Panc1 (cell line): ENCODE measurements around the gene WDR20. TPM values are rescaled to one million over a fixed set of nuclear protein-coding genes. Genes with fewer than 3 reads are reported as not detected.
A peak's percentile ranks its signal among the peaks of the same experiment; 100 is the strongest.
"Not testable (repeated sequence)": the region's sequence is repeated elsewhere in the genome, so short reads cannot be mapped to it uniquely, and the experiment has no call there.

ENCODE experiments used
- ATAC-seq: fragments of 200-7000 bp; cut with Tn5 transposase; 2 replicates; pipeline ENCODE4 v1.9.1; 2020; ENCODE audit warnings: mild to moderate bottlenecking, moderate library complexity
- BruUV-seq: library from RNA; stranded (reverse); fragments of 400-500 nt; replicated peaks from 2 replicates; lab custom pipeline; 2021; lab: Mats Ljungman, UMichigan
- CTCF ChIA-PET: fragments of 300-600 bp; sonication (Branson Sonifier 250); formaldehyde crosslinking; loops from one replicate; lab custom pipeline; 2022; ENCODE audit warnings: antibody characterized with exemption; lab: Charles Lee
- POLR2A ChIA-PET: fragments of 300-600 bp; sonication (Branson Sonifier 250); formaldehyde crosslinking; loops from one replicate; lab custom pipeline; 2022; ENCODE audit warnings: antibody characterized with exemption; lab: Charles Lee
- DNase-seq: peaks from one replicate; pipeline ENCODE4 v3.0.0-alpha.2; 2010; ENCODE audit warnings: low read depth, low spot score
- H3K27ac ChIP-seq: 2 replicates; pipeline ENCODE4 v1.5.1; 2011; ENCODE audit warnings: mild to moderate bottlenecking, low read length, inconsistent platforms
- H3K27me3 ChIP-seq: fragments of 200-500 bp; sonication (Bioruptor generic); 2 replicates; pipeline ENCODE4 v1.6.0; 2014; ENCODE audit warnings: low read length, inconsistent platforms; ENCODE audit not compliant: control insufficient read depth, insufficient read depth
- H3K36me3 ChIP-seq: fragments of 200-500 bp; sonication (Bioruptor generic); 2 replicates; pipeline ENCODE4 v1.5.1; 2014; ENCODE audit warnings: inconsistent platforms, mild to moderate bottlenecking, low read length, moderate library complexity; ENCODE audit not compliant: control insufficient read depth, insufficient read depth
- H3K4me1 ChIP-seq: 2 replicates; pipeline ENCODE4 v1.5.1; 2011; ENCODE audit warnings: inconsistent platforms, mild to moderate bottlenecking, low read length, moderate library complexity; ENCODE audit not compliant: control insufficient read depth, insufficient read depth
- H3K4me3 ChIP-seq, 2 experiments: 2 replicates each; pipeline ENCODE4 v1.5.1; 2011 to 2012; ENCODE audit warnings: low read depth in 2 of 2, low read length in 2 of 2, mild to moderate bottlenecking in 2 of 2, inconsistent platforms in 1 of 2, moderate library complexity in 1 of 2
- H3K9me3 ChIP-seq: fragments of 200-500 bp; sonication (Bioruptor generic); 2 replicates; pipeline ENCODE4 v1.5.1; 2014; ENCODE audit warnings: low read depth, mild to moderate bottlenecking, inconsistent platforms, low read length, moderate library complexity; ENCODE audit not compliant: control insufficient read depth, insufficient read depth
- CTCF ChIP-seq: fragments of 450-650 bp; IDR thresholded peaks from 2 replicates; pipeline ENCODE4 v1.5.1; 2017; ENCODE audit warnings: mild to moderate bottlenecking
- POLR2AphosphoS5 ChIP-seq: IDR thresholded peaks from 2 replicates; pipeline ENCODE4 v1.6.1; 2012; ENCODE audit warnings: mild to moderate bottlenecking, low read depth, low read length, moderate library complexity
- REST ChIP-seq, 2 experiments: IDR thresholded peaks; 2 replicates each; pipeline ENCODE4 v1.6.1; 2011 to 2012; ENCODE audit warnings: low read depth in 2 of 2, control low read depth in 1 of 2, low read length in 1 of 2, mild to moderate bottlenecking in 1 of 2, moderate library complexity in 1 of 2; ENCODE audit not compliant: insufficient read depth in 1 of 2
- SIN3A ChIP-seq: IDR thresholded peaks from 2 replicates; pipeline ENCODE4 v1.6.1; 2012; ENCODE audit warnings: low read depth, mild to moderate bottlenecking, low read length, moderate library complexity, borderline replicate concordance; ENCODE audit not compliant: insufficient read depth
- TCF7L2 ChIP-seq: IDR thresholded peaks from 2 replicates; pipeline ENCODE4 v1.6.1; 2011; ENCODE audit warnings: mild to moderate bottlenecking, low read depth, low read length, inconsistent platforms
- in situ Hi-C: cut with HindIII; loops from 2 replicates; pipeline ENCODE4 v1.10.0; 2016; ENCODE audit warnings: low sequenced_read_pairs, low pct_unique_long_range_greater_than_20kb
- intact Hi-C: fragments of 100-400 bp; cut with micrococcal nuclease; formaldehyde crosslinking; loops from one replicate; pipeline ENCODE4 v1.10.0; 2022; ENCODE audit not compliant: unreplicated experiment
- total RNA-seq: library from RNA; stranded (reverse); gene quantifications from one replicate; pipeline ENCODE4 v1.2.1, GENCODE V29; 2021; ENCODE audit not compliant: unreplicated experiment

The WDR20 gene
- total RNA-seq, 1 experiment from 2014 or later, result 20.2 TPM

- H3K36me3 ChIP-seq, result no peaks in the 10 kb centered on the region
- H3K4me3 ChIP-seq, result no peak overlapping the region
- ATAC-seq, result no peak
- TF ChIP-seq SIN3A, result no peak
- ChIA-PET POLR2A (no interaction called here), CTCF (no interaction called here)
- no peak overlapping the region for H3K27ac ChIP-seq
- BruUV-seq, result no TSS peak
- no peaks in the 10 kb centered on the region; the same call in 1 of the 2 replicates for H3K4me1 ChIP-seq
- in situ Hi-C loops, result no loop called here
- H3K9me3 ChIP-seq, result no peaks in the 10 kb centered on the region
- intact Hi-C loops, result no loop called here
- H3K27me3 ChIP-seq, result no peaks in the 10 kb centered on the region
- DNase-seq, result no peak
Observed at GRCh38 chr14:102170061-102170460, 30.4 kb downstream of the WDR20 start.

- Histone ChIP-seq H3K4me1 (no peaks in the 10 kb centered on the region; the same call in 1 of the 2 replicates), H3K4me3 (no peak overlapping the region), H3K36me3 (no peaks in the 10 kb centered on the region), H3K27me3 (no peaks in the 10 kb centered on the region), H3K27ac (no peak overlapping the region), H3K9me3 (no peaks in the 10 kb centered on the region)
- ChIA-PET CTCF (no interaction called here), POLR2A (interaction anchor here (0.5 to 0.6 kb wide), 2 partner anchors 20 to 111 kb away, joined by 3 to 6 read pairs; no protein-coding TSS in a partner anchor)
- TF ChIP-seq POLR2AphosphoS5 (no peak), REST (IDR thresholded peaks at IDR 0.05; ENCODE audit: insufficient read depth in 1 of 2, low read depth in 2 of 2, low read length in 1 of 2) (no peak), SIN3A (no peak), TCF7L2 (no peak), CTCF (no peak)
- intact Hi-C loops, result no loop called here
- in situ Hi-C loops, result no loop called here
- ATAC-seq, result 0 out of 2 replicates have a peak, but pooled peaks have one; percentile 60
- no peak for DNase-seq
- BruUV-seq, result no TSS peak
Observed at GRCh38 chr14:102171173-102172020, 31.7 kb downstream of the WDR20 start.

GRCh38 chr14:102172021-102172272 lies 32.2 kb downstream of the WDR20 start:
- CTCF ChIA-PET, BruUV-seq, H3K27me3 ChIP-seq, intact Hi-C loops, ATAC-seq, in situ Hi-C loops, POLR2A ChIA-PET, H3K4me3 ChIP-seq, H3K36me3 ChIP-seq, H3K27ac ChIP-seq, H3K4me1 ChIP-seq, H3K9me3 ChIP-seq, DNase-seq: not testable (repeated sequence)

GRCh38 chr14:102172721-102173120 lies 33.0 kb downstream of the WDR20 start:
- BruUV-seq, H3K4me3 ChIP-seq, POLR2A ChIA-PET, DNase-seq, ATAC-seq, H3K27ac ChIP-seq, in situ Hi-C loops, H3K36me3 ChIP-seq, H3K4me1 ChIP-seq, intact Hi-C loops, H3K9me3 ChIP-seq, CTCF ChIA-PET, H3K27me3 ChIP-seq: not testable (repeated sequence)
